Smooth muscle cell (in vitro differentiated cells): ENCODE results near the gene PCSK9. TPM values are rescaled to one million over a fixed set of nuclear protein-coding genes. Genes with fewer than 3 reads are reported as not detected.

Experiments
- DNase-seq: peaks from one replicate; lab custom pipeline; 2025; ENCODE audit not compliant: unreplicated experiment; lab: John Stamatoyannopoulos, UW
- H2AFZ ChIP-seq: fragments of 200-600 bp; sonication (generic); 2 replicates; pipeline ENCODE4 v1.6.0; 2016; ENCODE audit warnings: antibody characterized with exemption, low read depth, mild to moderate bottlenecking
- H3F3A ChIP-seq: fragments of 200-600 bp; sonication (generic); 2 replicates; pipeline ENCODE4 v1.6.0; 2017; ENCODE audit warnings: antibody characterized with exemption, low read depth
- H3K27ac ChIP-seq: fragments of 200-600 bp; sonication (generic); 2 replicates; pipeline ENCODE4 v1.5.1; 2016; ENCODE audit warnings: low read depth, mild to moderate bottlenecking
- H3K27me3 ChIP-seq: fragments of 200-600 bp; sonication (generic); 2 replicates; pipeline ENCODE4 v1.6.1; 2016; ENCODE audit warnings: low read depth, mild to moderate bottlenecking
- H3K36me3 ChIP-seq: fragments of 200-600 bp; sonication (generic); 2 replicates; pipeline ENCODE4 v1.5.1; 2016; ENCODE audit warnings: low read depth
- H3K4me1 ChIP-seq: fragments of 200-600 bp; sonication (generic); 2 replicates; pipeline ENCODE4 v1.5.1; 2016; ENCODE audit warnings: low read depth
- H3K4me2 ChIP-seq: fragments of 200-600 bp; sonication (generic); 2 replicates; pipeline ENCODE4 v1.6.0; 2016; ENCODE audit warnings: mild to moderate bottlenecking
- H3K4me3 ChIP-seq: fragments of 200-600 bp; sonication (generic); 2 replicates; pipeline ENCODE4 v1.5.1; 2016; ENCODE audit warnings: mild to moderate bottlenecking
- H3K79me2 ChIP-seq: fragments of 200-600 bp; sonication (generic); 2 replicates; pipeline ENCODE4 v1.6.0; 2016; ENCODE audit warnings: low read depth, mild to moderate bottlenecking
- H3K9ac ChIP-seq: fragments of 200-600 bp; sonication (generic); 2 replicates; pipeline ENCODE4 v1.6.0; 2016; ENCODE audit warnings: low read depth
- H3K9me3 ChIP-seq: fragments of 200-600 bp; sonication (generic); replicated peaks from 2 replicates; pipeline ENCODE4 v1.5.1; 2016; ENCODE audit warnings: low read depth
- H4K20me1 ChIP-seq: fragments of 200-600 bp; sonication (generic); 2 replicates; pipeline ENCODE4 v1.6.0; 2016; ENCODE audit warnings: low read depth
- CTCF ChIP-seq: fragments of 200-600 bp; sonication (generic); IDR thresholded peaks from 2 replicates; pipeline ENCODE4 v1.5.1; 2017; ENCODE audit warnings: borderline replicate concordance, mild to moderate bottlenecking, antibody characterized with exemption; ENCODE audit not compliant: insufficient read depth, poor library complexity, severe bottlenecking
- WGBS: methylation state at CpG from one replicate; pipeline ENCODE4 v1.1.7; 2016; ENCODE audit warnings: low lambda C conversion rate; 5-methylcytosine and 5-hydroxymethylcytosine counted together
- polyA plus RNA-seq: library from polyadenylated mRNA; unstranded; fragments of >200 nt; fragmentation: Nextera tagmentation; extraction: Ambion mirVana; gene quantifications from 2 replicates; pipeline ENCODE4 v1.2.1, GENCODE V29; 2016
- total RNA-seq: library from RNA; depleted of rRNA; stranded (reverse); fragments of >200 nt; gene quantifications from 2 replicates; pipeline ENCODE4 v1.2.3, GENCODE V29; 2014

Gene PCSK9
- total and polyA plus RNA-seq, 2 experiments from 2014 or later = 0.18 to 0.70 TPM

- DNase-seq = no peak
- H3K4me3 ChIP-seq = no peak overlapping the region
- no peak for TF ChIP-seq CTCF
- peaks cover 49% of the 10 kb centered on the region for H3K27me3 ChIP-seq
- no peaks in the 10 kb centered on the region for H4K20me1 ChIP-seq
- no peak overlapping the region for H2AFZ ChIP-seq
- H3K36me3 ChIP-seq = no peaks in the 10 kb centered on the region
- no peak overlapping the region for H3K27ac ChIP-seq
- H3K9me3 ChIP-seq = no peaks in the 10 kb centered on the region
- H3K9ac ChIP-seq = no peak overlapping the region
- peaks cover 11% of the 10 kb centered on the region for H3K4me1 ChIP-seq
- no peaks in the 10 kb centered on the region for H3F3A ChIP-seq
- H3K79me2 ChIP-seq = no peaks in the 10 kb centered on the region
- H3K4me2 ChIP-seq = no peak overlapping the region
- WGBS = 82% methylated on average over 2 of the region's 2 CpGs
Observed at GRCh38 chr1:55043011-55043410, 3.7 kb downstream of the PCSK9 start.

- H3K27ac ChIP-seq = no peak overlapping the region
- no peak overlapping the region for H3K9ac ChIP-seq
- no peak overlapping the region for H3K4me2 ChIP-seq
- H4K20me1 ChIP-seq = no peaks in the 10 kb centered on the region
- WGBS = 97% methylated on average over 9 of the region's 9 CpGs
- H3K9me3 ChIP-seq = no peaks in the 10 kb centered on the region
- no peak overlapping the region for H3K4me3 ChIP-seq
- H2AFZ ChIP-seq = no peak overlapping the region
- TF ChIP-seq CTCF = no peak
- H3K4me1 ChIP-seq = peaks cover 11% of the 10 kb centered on the region
- no peaks in the 10 kb centered on the region for H3F3A ChIP-seq
- no peak for DNase-seq
- peaks cover 42% of the 10 kb centered on the region for H3K27me3 ChIP-seq
- H3K36me3 ChIP-seq = no peaks in the 10 kb centered on the region
- no peaks in the 10 kb centered on the region for H3K79me2 ChIP-seq
Observed at GRCh38 chr1:55043726-55044125, 4.4 kb downstream of the PCSK9 start.

- Histone ChIP-seq H2AFZ (no peak overlapping the region), H3F3A (no peaks in the 10 kb centered on the region), H4K20me1 (no peaks in the 10 kb centered on the region), H3K4me2 (no peak overlapping the region), H3K4me3 (no peak overlapping the region), H3K79me2 (no peaks in the 10 kb centered on the region), H3K9me3 (no peaks in the 10 kb centered on the region), H3K36me3 (no peaks in the 10 kb centered on the region), H3K27ac (no peak overlapping the region), H3K9ac (no peak overlapping the region), H3K27me3 (peaks cover 31% of the 10 kb centered on the region), H3K4me1 (peaks cover 8% of the 10 kb centered on the region)
- 94% methylated on average over 15 of the region's 15 CpGs for WGBS
- no peak for TF ChIP-seq CTCF
- no peak for DNase-seq
Observed at GRCh38 chr1:55044617-55045397, 5.5 kb downstream of the PCSK9 start.

- peaks cover 2% of the 10 kb centered on the region for H3K4me1 ChIP-seq
- no peaks in the 10 kb centered on the region for H4K20me1 ChIP-seq
- WGBS = 98% methylated on average over 10 of the region's 10 CpGs
- TF ChIP-seq CTCF = no peak
- no peak overlapping the region for H3K27ac ChIP-seq
- H3K36me3 ChIP-seq = no peaks in the 10 kb centered on the region
- no peak overlapping the region for H2AFZ ChIP-seq
- peaks cover 25% of the 10 kb centered on the region for H3K27me3 ChIP-seq
- no peak overlapping the region for H3K9ac ChIP-seq
- no peaks in the 10 kb centered on the region for H3F3A ChIP-seq
- no peak for DNase-seq
- H3K9me3 ChIP-seq = no peaks in the 10 kb centered on the region
- H3K4me2 ChIP-seq = no peak overlapping the region
- no peak overlapping the region for H3K4me3 ChIP-seq
- no peaks in the 10 kb centered on the region for H3K79me2 ChIP-seq
Observed at GRCh38 chr1:55045430-55045829, 6.1 kb downstream of the PCSK9 start.
